ENCODE measurements around the gene HMOX1. TPM values are rescaled to one million over a fixed set of nuclear protein-coding genes. Genes with fewer than 3 reads are reported as not detected.
"Not testable (repeated sequence)": the region's sequence is repeated elsewhere in the genome, so short reads cannot be mapped to it uniquely, and the experiment has no call there.

Gene HMOX1
- total RNA-seq, 1 donor from 2014 or later: 44.3 TPM

DNA sequence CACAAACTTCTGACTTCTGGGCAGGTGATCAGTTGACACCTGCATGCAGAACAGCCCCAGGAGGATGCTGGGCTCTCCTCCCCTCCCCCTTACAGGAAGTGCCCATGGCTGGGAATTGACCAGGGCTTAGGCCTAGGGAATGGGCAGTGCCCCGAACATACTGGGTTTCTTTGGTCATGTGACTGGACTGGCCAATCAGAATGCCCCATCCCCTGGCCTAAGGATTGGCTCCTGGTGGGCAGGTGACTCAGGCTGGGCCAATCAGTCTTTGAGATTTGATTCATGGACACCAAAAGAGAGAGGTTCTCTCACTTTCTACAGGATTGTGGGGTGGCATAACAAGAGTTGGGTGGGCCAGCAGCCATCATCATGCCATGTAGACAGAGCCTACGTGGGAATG is 56.2 kb downstream of the HMOX1 start:
- TF ChIP-seq, protein P1, sequence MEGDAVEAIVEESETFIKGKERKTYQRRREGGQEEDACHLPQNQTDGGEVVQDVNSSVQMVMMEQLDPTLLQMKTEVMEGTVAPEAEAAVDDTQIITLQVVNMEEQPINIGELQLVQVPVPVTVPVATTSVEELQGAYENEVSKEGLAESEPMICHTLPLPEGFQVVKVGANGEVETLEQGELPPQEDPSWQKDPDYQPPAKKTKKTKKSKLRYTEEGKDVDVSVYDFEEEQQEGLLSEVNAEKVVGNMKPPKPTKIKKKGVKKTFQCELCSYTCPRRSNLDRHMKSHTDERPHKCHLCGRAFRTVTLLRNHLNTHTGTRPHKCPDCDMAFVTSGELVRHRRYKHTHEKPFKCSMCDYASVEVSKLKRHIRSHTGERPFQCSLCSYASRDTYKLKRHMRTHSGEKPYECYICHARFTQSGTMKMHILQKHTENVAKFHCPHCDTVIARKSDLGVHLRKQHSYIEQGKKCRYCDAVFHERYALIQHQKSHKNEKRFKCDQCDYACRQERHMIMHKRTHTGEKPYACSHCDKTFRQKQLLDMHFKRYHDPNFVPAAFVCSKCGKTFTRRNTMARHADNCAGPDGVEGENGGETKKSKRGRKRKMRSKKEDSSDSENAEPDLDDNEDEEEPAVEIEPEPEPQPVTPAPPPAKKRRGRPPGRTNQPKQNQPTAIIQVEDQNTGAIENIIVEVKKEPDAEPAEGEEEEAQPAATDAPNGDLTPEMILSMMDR (IDR thresholded peaks at IDR 0.05): no peak

DNA sequence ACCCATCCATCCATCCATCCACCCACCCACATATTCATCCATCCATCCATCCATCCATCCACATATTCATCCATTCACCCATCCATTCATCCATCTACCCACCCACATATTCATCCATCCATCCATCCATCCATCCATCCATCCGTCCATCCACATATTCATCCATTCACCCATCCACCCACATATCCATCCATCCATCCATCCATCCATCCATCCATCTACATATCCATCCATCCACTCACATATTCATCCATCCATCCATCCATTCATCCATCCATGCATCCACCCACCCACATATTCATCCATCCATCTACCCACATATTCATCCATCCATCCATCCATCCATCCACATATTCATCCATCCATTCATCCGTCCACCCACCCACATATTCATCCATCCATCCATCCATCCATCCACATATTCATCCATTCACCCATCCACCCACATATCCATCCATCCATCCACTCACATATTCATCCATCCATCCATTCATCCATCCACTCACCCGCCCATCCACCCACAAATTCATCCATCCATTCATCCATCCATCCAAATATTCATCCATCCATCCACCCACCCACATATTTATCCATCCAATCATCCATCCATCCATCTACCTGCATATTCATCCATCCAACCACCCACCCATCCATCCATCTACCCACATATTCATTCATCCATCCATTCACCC is 57.9 kb downstream of the HMOX1 start:
- H3K9me3 Mint-ChIP-seq (ENCODE audit: unreplicated experiment); H3K4me3 Mint-ChIP-seq (ENCODE audit: unreplicated experiment); H3K27me3 Mint-ChIP-seq (ENCODE audit: unreplicated experiment); H3K36me3 Mint-ChIP-seq (ENCODE audit: unreplicated experiment); DNase-seq (ENCODE audit: extremely low spot score, unreplicated experiment); H3K4me1 Mint-ChIP-seq (ENCODE audit: unreplicated experiment); H3K27ac Mint-ChIP-seq (ENCODE audit: unreplicated experiment): not testable (repeated sequence)

More for the DNA sequence above, 56.2 kb downstream of the HMOX1 start:
- H3K27ac Mint-ChIP-seq (ENCODE audit: unreplicated experiment): no peak overlapping the region
- no peak overlapping the region for H3K4me3 Mint-ChIP-seq (ENCODE audit: unreplicated experiment)
- DNase-seq (ENCODE audit: extremely low spot score, unreplicated experiment): no peak
- no peaks in the 10 kb centered on the region for H3K9me3 Mint-ChIP-seq (ENCODE audit: unreplicated experiment)
- no peaks in the 10 kb centered on the region for H3K4me1 Mint-ChIP-seq (ENCODE audit: unreplicated experiment)
- no peaks in the 10 kb centered on the region for H3K27me3 Mint-ChIP-seq (ENCODE audit: unreplicated experiment)
- peaks cover 7% of the 10 kb centered on the region for H3K36me3 Mint-ChIP-seq (ENCODE audit: unreplicated experiment)

GRCh38 chr22:35439365-35439717 is 58.4 kb downstream of the HMOX1 start:
- TF ChIP-seq, protein P1 (IDR thresholded peaks at IDR 0.05): no peak
- DNase-seq (ENCODE audit: extremely low spot score, unreplicated experiment): no peak
- Mint-ChIP-seq H3K4me1 (ENCODE audit: unreplicated experiment) (peaks cover 1% of the 10 kb centered on the region), H3K9me3 (ENCODE audit: unreplicated experiment) (no peaks in the 10 kb centered on the region), H3K4me3 (ENCODE audit: unreplicated experiment) (no peak overlapping the region), H3K27me3 (ENCODE audit: unreplicated experiment) (no peaks in the 10 kb centered on the region), H3K27ac (ENCODE audit: unreplicated experiment) (no peak overlapping the region), H3K36me3 (ENCODE audit: unreplicated experiment) (peaks cover under 1% of the 10 kb centered on the region)

GRCh38 chr22:35440129-35440528 is 59.2 kb downstream of the HMOX1 start:
- H3K9me3 Mint-ChIP-seq (ENCODE audit: unreplicated experiment): no peaks in the 10 kb centered on the region
- no peaks in the 10 kb centered on the region for H3K27me3 Mint-ChIP-seq (ENCODE audit: unreplicated experiment)
- peaks cover 1% of the 10 kb centered on the region for H3K4me1 Mint-ChIP-seq (ENCODE audit: unreplicated experiment)
- H3K27ac Mint-ChIP-seq (ENCODE audit: unreplicated experiment): no peak overlapping the region
- no peaks in the 10 kb centered on the region for H3K36me3 Mint-ChIP-seq (ENCODE audit: unreplicated experiment)
- DNase-seq (ENCODE audit: extremely low spot score, unreplicated experiment): no peak
- no peak overlapping the region for H3K4me3 Mint-ChIP-seq (ENCODE audit: unreplicated experiment)
- TF ChIP-seq, protein P1 (IDR thresholded peaks at IDR 0.05): no peak

DNA sequence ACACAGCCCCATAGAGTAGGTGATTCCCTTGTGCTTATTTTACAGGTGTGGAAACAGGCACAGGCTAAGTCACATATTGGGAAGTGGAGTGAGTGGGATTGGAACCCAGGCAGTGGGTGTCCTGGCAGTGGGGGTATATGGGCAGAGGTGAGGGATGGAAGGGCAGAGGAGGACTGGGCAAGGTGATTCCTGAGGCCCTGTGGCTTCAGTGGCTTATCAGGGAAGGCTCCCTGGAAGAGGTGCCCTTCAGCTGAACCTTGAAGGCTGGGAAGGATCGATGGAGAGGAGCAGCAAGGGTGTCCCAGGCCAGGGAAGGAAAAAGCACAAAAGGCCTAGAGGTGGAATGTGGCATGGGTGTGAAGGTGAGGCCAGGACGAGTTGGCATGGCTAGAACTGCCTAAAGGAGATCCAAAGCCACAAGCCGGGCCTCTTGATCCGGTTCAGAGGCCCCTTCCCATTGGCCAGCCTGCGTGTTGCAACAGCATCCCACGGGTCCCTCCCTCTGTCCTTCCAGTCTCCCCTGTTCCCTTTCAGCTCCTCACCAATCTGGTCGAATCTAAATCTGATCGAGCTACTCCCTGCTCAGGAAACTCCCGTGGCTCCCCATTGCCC is 60.7 kb downstream of the HMOX1 start:
- no peak overlapping the region for H3K4me3 Mint-ChIP-seq (ENCODE audit: unreplicated experiment)
- TF ChIP-seq, protein P1 (IDR thresholded peaks at IDR 0.05): no peak
- no peaks in the 10 kb centered on the region for H3K27me3 Mint-ChIP-seq (ENCODE audit: unreplicated experiment)
- no peak overlapping the region for H3K27ac Mint-ChIP-seq (ENCODE audit: unreplicated experiment)
- no peak for DNase-seq (ENCODE audit: extremely low spot score, unreplicated experiment)
- no peaks in the 10 kb centered on the region for H3K36me3 Mint-ChIP-seq (ENCODE audit: unreplicated experiment)
- no peaks in the 10 kb centered on the region for H3K9me3 Mint-ChIP-seq (ENCODE audit: unreplicated experiment)
- peaks cover 9% of the 10 kb centered on the region for H3K4me1 Mint-ChIP-seq (ENCODE audit: unreplicated experiment)

Measured in osteocyte (in vitro differentiated cells).